GM12801 (cell line): ENCODE data around the gene CACNA1B.

ENCODE experiments used
- TF ChIP-seq, protein P1 (sequence below): IDR thresholded peaks from one replicate; pipeline ENCODE4 v1.5.1; 2011; ENCODE audit warnings: control low read depth; ENCODE audit not compliant: insufficient read length; ENCODE audit errors: extremely low read depth

The CACNA1B gene

DNA sequence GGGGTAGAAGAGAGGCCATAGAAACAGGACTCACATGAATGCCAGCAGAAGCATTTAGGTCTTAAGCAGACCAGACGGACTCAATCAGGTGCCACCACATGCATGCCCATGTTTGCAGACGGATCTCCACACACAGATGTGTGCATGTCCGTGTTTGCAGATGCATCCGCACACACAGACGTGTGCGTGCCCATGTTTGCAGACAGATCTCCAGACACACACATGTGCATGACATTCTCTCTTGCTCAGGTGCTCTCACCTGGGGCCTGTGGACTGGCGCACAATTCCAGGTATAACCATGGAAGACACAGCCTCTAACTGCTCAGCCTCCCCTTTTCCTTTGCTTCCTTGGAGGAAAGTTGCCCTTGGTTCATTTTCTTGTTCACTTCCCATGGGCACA is 148.3 kb downstream of the CACNA1B start:
- TF ChIP-seq, protein P1, sequence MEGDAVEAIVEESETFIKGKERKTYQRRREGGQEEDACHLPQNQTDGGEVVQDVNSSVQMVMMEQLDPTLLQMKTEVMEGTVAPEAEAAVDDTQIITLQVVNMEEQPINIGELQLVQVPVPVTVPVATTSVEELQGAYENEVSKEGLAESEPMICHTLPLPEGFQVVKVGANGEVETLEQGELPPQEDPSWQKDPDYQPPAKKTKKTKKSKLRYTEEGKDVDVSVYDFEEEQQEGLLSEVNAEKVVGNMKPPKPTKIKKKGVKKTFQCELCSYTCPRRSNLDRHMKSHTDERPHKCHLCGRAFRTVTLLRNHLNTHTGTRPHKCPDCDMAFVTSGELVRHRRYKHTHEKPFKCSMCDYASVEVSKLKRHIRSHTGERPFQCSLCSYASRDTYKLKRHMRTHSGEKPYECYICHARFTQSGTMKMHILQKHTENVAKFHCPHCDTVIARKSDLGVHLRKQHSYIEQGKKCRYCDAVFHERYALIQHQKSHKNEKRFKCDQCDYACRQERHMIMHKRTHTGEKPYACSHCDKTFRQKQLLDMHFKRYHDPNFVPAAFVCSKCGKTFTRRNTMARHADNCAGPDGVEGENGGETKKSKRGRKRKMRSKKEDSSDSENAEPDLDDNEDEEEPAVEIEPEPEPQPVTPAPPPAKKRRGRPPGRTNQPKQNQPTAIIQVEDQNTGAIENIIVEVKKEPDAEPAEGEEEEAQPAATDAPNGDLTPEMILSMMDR, result no peak

DNA sequence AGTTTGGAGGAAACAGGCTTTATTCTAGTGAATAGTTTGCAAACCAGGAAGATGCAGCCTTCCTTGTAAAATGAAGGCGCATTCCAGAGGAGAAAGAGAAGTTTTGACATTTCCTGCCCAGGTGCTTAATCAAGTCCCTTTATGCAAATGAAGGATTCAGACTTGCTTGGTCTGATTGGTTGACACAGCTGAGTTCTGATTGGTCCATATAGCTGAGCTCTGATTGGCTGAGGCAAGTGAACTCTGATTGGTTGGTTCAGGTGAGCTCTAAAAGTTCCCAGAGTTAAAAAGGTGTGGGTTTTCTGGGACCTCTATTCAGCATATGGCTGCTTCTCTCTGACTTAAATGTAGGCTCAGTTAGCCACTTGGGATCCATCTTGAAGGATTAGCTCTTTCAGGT is 151.0 kb downstream of the CACNA1B start:
- TF ChIP-seq, protein P1, result no peak

DNA sequence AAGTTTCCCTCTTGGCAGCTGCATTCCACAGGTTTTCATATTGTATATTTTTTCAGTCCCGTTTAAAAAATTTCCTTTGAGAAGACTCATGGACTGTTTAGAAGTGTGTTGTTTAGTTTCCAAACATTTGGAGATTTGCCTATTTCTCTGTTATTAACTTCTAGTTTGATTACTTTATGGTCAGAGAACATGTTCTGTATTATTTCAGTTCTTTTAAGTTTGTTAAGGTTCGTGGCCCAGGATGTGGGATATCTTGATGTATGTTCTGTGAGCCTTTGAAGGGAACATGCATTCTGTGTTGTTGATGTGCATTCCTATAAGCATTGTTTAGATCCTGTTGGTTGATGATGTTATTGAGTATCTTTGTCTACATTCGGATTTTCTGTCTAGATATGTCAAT is 153.6 kb downstream of the CACNA1B start:
- TF ChIP-seq, protein P1, result no peak

- TF ChIP-seq, protein P1, result no peak
Measured at GRCh38 chr9:138033950-138034349, 156.4 kb downstream of the CACNA1B start.

DNA sequence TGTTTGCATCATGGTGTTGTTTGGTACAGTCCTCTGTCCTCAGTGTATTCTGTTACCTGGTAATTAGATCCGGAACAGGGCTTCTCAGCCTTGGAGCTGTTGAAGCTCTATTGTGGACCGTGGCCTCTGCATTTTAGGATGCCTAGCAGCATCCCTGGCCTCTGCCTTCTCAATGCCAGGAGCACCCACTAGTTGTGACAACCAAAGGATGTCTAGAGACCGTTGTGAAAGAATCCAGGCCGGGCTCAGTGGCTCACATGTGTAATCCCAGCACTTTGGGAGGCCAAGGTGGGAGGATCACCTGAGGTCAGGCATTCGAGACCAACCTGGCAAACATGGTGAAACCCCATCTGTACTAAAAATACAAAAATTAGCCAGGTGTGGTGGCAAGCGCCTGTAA is 159.6 kb downstream of the CACNA1B start:
- TF ChIP-seq, protein P1, result no peak

- TF ChIP-seq, protein P1, result no peak
Measured at GRCh38 chr9:138038244-138038671, 160.7 kb downstream of the CACNA1B start.

- TF ChIP-seq, protein P1, result no peak
Measured at GRCh38 chr9:138040446-138041430, 163.2 kb downstream of the CACNA1B start.
